ENCODE measurements around the gene NOL6.
"Not testable (repeated sequence)": the region's sequence is repeated elsewhere in the genome, so short reads cannot be mapped to it uniquely, and the experiment has no call there.

DNA sequence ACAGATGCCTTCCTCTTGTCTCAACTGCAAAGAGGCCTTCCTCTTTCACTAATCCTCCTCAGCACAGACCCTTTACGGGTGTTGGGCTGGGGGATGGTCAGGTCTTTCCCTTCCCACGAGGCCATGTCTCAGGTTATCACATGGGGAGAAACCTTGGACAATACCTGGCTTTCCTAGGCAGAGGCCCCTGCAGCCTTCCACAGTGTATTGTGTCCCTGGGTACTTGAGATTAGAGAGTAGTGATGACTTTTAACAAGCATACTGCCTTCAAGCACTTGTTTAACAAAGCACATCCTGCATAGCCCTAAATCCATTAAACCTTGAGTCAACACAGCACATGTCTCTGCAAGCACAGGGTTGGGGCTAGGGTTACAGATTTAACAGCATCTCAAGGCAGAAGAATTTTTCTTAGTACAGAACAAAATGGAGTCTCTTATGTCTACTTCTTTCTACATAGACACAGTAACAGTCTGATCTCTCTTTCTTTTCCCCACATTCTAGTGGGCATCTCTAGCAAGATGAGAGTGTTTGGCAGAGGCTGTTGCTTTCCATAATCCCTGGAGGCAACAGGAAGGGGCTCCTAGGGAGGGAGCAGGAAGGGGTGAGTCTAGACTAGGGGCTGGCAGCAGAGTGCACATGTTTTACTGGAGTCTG lies 41.7 kb upstream of the NOL6 start:
- TF ChIP-seq, protein P1, sequence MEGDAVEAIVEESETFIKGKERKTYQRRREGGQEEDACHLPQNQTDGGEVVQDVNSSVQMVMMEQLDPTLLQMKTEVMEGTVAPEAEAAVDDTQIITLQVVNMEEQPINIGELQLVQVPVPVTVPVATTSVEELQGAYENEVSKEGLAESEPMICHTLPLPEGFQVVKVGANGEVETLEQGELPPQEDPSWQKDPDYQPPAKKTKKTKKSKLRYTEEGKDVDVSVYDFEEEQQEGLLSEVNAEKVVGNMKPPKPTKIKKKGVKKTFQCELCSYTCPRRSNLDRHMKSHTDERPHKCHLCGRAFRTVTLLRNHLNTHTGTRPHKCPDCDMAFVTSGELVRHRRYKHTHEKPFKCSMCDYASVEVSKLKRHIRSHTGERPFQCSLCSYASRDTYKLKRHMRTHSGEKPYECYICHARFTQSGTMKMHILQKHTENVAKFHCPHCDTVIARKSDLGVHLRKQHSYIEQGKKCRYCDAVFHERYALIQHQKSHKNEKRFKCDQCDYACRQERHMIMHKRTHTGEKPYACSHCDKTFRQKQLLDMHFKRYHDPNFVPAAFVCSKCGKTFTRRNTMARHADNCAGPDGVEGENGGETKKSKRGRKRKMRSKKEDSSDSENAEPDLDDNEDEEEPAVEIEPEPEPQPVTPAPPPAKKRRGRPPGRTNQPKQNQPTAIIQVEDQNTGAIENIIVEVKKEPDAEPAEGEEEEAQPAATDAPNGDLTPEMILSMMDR (optimal IDR thresholded peaks at IDR 0.05 in 1 of 3, IDR thresholded peaks at IDR 0.05 in 1 of 3, conservative IDR thresholded peaks at IDR 0.05 in 1 of 3; ENCODE audit: extremely low read depth in 1 of 3, insufficient read depth in 2 of 3, low read length in 3 of 3), result not testable (repeated sequence)
- not testable (repeated sequence) for TF ChIP-seq EZH2 (IDR thresholded peaks at IDR 0.05; ENCODE audit: low read length)
